Stimulated activated CD4-positive, alpha-beta T cell treated with anti-CD3 and anti-CD28 coated beads, Interleukin-1b, Interleukin-23, amount 100 ng/mL, for 4 hours (primary cell): ENCODE measurements around the gene DCUN1D4.
"Not testable (repeated sequence)": the region's sequence is repeated elsewhere in the genome, so short reads cannot be mapped to it uniquely, and the experiment has no call there.

ENCODE experiments used
- DNase-seq, 2 donors: peaks; one replicate each; pipeline ENCODE4 v3.0.0-alpha.2; 2020; ENCODE audit warnings: low read depth in 2 of 2

DCUN1D4 gene

DNA sequence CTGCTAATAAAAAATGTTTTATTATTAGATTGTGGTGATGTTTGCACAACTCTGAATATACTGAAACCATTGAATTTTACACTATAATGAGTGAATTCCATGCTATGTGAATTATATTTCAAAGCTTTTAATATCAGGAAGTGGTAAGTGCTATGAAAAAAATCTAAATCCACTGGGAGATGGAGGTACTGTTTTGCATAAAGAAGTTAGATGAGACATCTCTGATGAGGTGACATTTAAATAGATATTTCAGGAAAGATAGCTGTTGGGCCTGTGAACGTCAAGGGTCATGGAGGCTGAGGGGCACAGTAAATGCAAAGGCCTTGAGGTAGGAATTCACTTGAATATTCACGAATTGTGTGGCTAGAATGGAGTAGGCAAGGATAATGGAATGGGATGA lies 12.3 kb downstream of the DCUN1D4 start:
- DNase-seq: no peak

DNA sequence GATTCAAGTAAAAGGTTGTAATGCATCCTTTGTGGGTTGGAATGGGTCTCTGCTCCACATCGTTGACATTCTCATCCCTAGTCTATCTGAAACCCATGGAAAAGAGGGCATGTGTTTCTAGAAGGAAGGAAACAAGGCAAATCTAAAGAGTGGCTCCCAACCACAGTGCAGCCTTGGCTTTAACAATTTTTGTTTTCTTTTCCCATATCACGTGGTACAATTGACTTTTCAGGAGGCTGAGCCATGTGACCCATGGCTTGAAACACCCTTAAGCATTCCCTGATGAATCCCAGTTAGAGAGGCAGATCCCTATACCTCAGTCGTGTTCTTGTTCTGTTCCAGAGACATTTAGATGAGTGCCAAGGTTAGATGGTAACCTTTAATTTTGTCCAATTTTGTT lies 12.8 kb downstream of the DCUN1D4 start:
- DNase-seq: no peak

DNA sequence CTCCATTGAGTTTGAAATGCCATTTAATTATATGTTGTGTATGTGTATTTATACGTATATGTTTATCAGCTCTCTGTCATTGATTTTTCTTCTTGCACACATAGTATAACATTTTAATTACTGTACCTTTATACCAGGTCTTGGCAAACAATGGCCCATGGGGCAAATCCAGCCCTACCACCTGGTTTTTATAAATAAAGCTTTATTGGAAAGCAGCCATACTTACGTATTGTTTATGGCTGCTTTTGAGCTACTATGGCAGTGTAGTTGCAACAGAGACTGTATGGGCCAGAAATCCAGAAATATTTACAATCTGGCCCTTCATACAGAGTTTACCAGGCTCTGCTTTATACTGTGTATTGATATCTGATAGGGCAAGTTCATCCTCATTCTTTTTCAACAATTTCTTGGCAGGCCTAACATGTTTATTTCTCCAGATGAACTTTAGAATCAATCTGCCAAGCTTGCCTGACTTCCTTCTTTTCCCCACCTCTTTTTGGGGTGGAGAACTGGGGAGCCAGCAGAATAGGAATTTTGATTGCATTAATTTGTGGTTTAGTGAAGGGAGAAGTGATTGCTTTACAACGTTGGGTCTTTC lies 15.8 kb downstream of the DCUN1D4 start:
- no peak for DNase-seq

DNA sequence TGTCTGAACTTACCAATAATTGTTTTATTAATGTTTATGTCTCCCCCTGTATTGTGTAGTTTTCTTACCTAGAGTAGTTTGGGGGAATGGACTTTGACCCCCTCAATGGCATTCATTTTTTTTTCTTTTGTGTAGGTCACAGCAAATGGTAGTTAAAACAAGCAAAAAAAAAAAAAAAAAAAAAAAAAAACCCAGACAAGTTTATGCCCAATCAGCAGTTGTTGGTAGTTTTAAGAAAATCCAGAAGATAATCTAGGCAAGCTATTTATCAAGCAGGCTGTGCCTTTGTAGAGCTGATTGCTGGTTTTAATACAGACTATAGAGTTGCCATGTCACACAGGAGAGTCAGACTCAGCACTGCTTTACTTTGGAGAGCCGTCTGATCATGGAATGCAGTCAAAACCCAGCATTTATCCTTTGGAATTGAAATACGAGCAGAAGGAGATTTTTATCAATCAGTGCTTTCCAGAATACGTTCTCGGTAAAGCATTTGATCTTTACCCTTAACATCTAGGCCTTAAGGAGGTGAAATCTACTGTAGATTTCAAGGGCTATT lies 16.6 kb downstream of the DCUN1D4 start:
- no peak for DNase-seq

DNA sequence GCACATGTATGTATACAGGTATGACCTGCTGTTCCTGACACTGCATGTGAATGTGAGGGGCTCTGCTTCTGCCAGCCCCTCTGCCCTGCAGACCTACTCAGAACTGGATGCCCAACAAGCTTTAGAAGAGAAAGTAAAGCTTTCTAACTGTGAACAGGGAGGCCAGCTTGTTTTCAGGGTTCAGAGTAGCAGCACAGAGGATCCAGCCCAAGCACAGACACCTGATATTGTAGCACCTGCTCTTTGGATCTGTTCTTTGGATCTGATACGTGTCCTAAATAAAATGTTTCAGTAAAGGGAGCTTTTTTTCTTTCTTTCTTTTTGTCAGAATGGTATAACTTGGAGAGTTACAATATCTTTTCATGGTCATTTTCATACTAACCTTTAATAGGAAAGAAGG lies 19.2 kb downstream of the DCUN1D4 start:
- DNase-seq: no peak

GRCh38 chr4:51862781-51863180 lies 19.8 kb downstream of the DCUN1D4 start:
- no peak for DNase-seq

GRCh38 chr4:51865717-51866116 lies 22.8 kb downstream of the DCUN1D4 start:
- DNase-seq: no peak

GRCh38 chr4:51866835-51867234 lies 23.9 kb downstream of the DCUN1D4 start:
- DNase-seq: no peak

DNA sequence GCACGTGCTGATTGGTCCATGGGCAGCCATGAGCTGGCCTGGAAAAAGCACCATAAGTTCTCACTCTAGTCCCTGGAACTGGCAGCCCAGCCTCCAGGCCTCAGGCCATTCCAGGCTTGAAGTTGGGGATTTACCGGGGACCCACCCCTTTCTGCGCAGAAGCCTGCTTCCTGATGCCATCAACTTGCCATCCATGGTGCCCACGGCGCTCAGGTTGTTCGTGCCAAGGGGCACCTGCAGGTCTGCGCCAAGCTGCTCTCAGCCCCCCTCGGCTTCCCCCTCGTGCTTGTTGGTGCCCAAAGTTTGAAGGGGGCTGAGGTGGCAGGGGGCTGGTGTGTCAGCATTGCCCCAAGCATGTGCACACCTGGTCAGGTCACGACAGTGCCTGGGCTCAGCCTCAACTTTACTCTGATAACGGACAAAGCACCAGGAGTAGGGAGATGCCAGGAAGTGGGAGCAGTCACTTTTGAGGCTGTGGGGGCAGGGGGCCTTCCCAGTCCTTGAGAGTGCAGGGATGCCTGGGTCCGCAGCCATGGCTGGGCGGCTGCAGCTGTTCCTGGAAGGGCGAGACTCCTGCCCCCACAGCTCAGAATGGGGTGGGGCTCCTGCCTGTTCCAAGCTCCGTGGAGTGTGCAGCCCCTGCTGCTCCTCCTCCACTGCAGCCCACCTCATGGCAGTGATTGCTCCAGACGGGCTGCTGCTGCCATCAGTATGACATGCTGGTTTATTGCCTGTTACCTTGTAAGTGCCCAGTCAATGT lies 24.9 kb downstream of the DCUN1D4 start:
- DNase-seq: no peak

GRCh38 chr4:51868449-51868847 lies 25.5 kb downstream of the DCUN1D4 start:
- DNase-seq: no peak

DNA sequence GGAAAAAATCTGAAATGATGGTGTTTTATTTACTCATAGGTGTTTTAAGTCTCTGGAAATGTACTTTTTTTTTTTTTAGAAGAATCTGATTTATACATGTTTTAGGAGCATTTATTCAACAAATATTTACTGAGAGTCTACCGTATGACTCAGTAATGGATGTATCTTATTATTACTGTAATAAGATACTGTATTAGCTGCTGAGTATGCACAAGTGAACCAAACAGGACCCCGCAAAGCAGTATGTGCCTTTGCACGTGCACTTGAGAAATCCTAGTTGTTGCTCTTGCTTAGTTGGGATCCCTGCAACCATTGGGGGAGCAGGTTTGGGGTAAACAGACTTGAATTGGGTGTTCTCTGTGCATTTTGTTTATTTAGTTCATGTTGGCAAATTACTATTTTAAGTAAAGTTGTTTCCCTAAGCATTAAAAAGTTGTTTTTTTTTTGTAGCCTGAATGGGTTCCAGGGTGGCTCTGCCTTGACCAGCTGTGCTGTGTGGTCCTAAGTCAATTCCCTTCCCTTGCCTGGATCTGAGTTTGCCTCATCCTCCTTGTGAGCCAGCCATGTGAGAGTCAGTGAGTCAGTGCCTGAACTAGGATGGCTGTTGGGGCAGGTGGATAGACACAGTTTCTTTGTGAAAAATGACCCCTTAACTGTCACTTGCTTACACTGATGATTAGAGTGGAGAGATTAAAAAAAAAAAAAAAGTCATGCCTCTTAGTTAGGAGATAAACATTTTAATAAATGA lies 27.7 kb downstream of the DCUN1D4 start:
- no peak for DNase-seq

- DNase-seq: no peak
Measured at GRCh38 chr4:51872283-51872997, 29.5 kb downstream of the DCUN1D4 start.

- no peak for DNase-seq
Measured at GRCh38 chr4:51874551-51874950, 31.6 kb downstream of the DCUN1D4 start.

- no peak for DNase-seq
Measured at GRCh38 chr4:51878431-51878830, 35.5 kb downstream of the DCUN1D4 start.

DNA sequence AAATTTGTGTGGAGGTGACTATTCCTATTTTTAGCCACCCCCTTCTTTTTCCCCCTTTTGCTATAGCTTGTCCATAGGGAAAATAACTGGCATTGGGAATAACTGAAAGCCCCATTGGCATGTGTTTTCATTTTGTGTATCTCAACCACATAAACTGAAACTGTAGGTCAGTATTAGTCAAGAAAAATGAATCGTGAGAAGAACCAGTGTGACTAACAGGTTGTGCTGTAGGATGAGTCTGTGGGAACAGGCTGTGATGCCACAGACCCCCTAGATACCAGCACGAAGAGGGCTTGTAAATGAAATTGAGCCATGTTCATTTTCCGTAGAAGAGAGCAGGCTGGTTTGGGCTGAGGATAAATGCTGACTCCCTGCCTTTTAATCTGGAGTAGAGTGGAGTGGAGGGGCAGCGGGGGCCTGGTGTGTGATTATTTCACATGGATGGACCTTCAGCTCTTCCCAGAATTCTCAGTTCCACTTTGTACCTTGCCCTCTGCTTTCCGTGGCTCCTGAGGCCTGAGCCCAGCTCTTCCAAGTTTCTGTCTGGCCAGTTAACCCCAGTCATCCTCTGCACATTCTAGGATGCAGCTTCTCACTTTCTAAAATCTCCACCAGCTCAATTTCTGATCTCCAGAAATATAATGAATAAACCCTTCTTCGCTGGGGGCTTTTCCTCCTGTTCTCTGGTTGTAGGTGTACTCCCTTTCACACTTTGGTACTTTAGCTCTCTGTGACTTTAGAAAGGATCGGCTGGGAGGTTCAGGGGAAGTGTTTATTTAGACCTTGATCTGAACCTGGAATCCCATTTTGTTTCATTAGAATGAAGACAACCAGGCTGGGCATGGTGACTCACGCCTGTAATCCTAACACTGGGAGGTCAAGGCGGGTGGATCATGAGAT lies 37.3 kb downstream of the DCUN1D4 start:
- DNase-seq: no peak

GRCh38 chr4:51884055-51884454 lies 41.1 kb downstream of the DCUN1D4 start:
- no peak for DNase-seq

GRCh38 chr4:51884606-51885005 lies 41.7 kb downstream of the DCUN1D4 start:
- no peak for DNase-seq

- DNase-seq: no peak
Measured at GRCh38 chr4:51885363-51885762, 42.4 kb downstream of the DCUN1D4 start.

GRCh38 chr4:51890760-51891159 lies 47.8 kb downstream of the DCUN1D4 start:
- DNase-seq: no peak

DNA sequence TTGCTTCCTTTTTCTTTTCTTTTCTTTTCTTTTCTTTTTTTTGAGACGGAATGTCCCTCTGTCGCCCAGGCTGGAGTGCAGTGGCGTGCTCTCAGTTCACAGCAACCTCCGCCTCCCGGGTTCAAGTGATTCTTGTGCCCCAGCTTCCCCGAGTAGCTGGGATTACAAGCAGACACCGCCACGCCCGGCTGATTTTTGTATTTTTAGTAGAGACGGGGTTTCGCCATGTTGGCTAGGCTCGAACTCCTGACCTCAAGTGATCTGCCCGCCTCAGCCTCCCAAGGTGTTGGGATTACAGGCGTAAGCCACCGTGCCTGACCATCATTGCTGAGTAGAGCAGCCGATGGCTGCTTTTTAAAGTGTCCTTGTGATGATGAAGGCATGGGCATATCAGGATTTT lies 50.4 kb downstream of the DCUN1D4 start:
- DNase-seq: not testable (repeated sequence)

DNA sequence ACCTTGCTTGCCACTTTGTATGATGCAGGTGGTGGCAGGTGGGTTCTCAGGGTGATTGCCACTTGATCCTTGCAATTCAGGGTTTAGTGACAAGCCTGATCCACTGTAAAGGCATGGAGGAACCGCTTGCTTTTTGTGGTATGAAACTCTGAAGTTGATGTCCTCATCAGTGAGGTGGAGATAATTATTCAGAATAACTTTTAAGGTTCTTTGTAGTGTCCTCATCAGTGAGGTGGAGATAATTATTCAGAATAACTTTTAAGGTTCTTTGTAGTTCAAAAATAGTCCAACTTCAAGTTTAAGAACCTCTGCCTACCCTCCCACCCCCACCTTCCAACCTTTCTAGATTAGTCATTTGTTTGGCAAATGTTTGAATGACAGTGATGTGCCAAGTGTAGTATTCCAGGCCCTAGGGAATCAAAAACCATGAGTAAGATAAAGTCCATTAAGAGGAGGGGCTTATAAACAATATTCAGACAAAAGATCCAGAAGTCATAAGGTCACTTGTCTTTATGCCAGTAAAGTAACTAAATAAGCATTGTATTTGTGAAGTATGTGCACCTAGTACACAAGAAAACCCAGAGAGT lies 51.2 kb downstream of the DCUN1D4 start:
- DNase-seq: no peak
